Measurements from ENCODE around the gene ARHGEF2. TPM values are rescaled to one million over a fixed set of nuclear protein-coding genes. Genes with fewer than 3 reads are reported as not detected.
A peak's percentile ranks its signal among the peaks of the same experiment; 100 is the strongest.

Gene ARHGEF2
- total and polyA plus RNA-seq, 2 of the 13 experiments (the other 11 are each of a cell fraction or from before 2014, with no cell fraction given), result 16.1 to 32.1 TPM

- TF ChIP-seq ZBED4 (CRISPR knock-in tag; IDR thresholded peaks at IDR 0.05; ENCODE audit: borderline replicate concordance) (no peak), UBTF (CRISPR knock-in tag; IDR thresholded peaks at IDR 0.05) (peak; percentile 46; the same call in 1 of the 2 replicates), ETV5 (CRISPR knock-in tag; IDR thresholded peaks at IDR 0.05; ENCODE audit: borderline replicate concordance) (peak; percentile 12; the same call in 1 of the 2 replicates), ZBTB33 (CRISPR knock-in tag; IDR thresholded peaks at IDR 0.05) (peak; percentile 55; the same call in 1 of the 2 replicates), TEAD3 (CRISPR knock-in tag; optimal IDR thresholded peaks at IDR 0.05; ENCODE audit: borderline replicate concordance) (peak; percentile 16), NR2F6 (IDR thresholded peaks at IDR 0.05) (peak; percentile 59), NR2F6 (CRISPR knock-in tag; IDR thresholded peaks at IDR 0.05) (peak; percentile 57; the same call in 1 of the 2 replicates), ZNF44 (CRISPR knock-in tag; IDR thresholded peaks at IDR 0.05) (0 out of 2 replicates have a peak, but pooled peaks have one; percentile 69), SOX13 (IDR thresholded peaks at IDR 0.05) (0 out of 2 replicates have a peak, but pooled peaks have one; percentile 11), SOX13 (CRISPR knock-in tag; conservative IDR thresholded peaks at IDR 0.05 in 1 of 2, IDR thresholded peaks at IDR 0.05 in 1 of 2) (no peak), RNF219 (CRISPR knock-in tag; IDR thresholded peaks at IDR 0.05) (no peak), MAZ (IDR thresholded peaks at IDR 0.05; ENCODE audit: borderline replicate concordance, low read depth, low read length) (no peak), MAZ (CRISPR knock-in tag; IDR thresholded peaks at IDR 0.05; ENCODE audit: low read depth) (no peak), ZNF674 (CRISPR knock-in tag; IDR thresholded peaks at IDR 0.05; ENCODE audit: low read depth) (no peak), MLLT10 (CRISPR knock-in tag; IDR thresholded peaks at IDR 0.05) (no peak), KDM6A (CRISPR knock-in tag; IDR thresholded peaks at IDR 0.05; ENCODE audit: low read depth) (no peak), ESRRA (CRISPR knock-in tag; IDR thresholded peaks at IDR 0.05; ENCODE audit: low read depth) (no peak), MIXL1 (CRISPR knock-in tag; IDR thresholded peaks at IDR 0.05) (no peak)
Measured at GRCh38 chr1:155981266-155982088, 3.1 kb upstream of the ARHGEF2 start (continued).

Data from HepG2 (cell line).